Right lobe of liver (tissue), 6 donors: ENCODE results near the gene TNS3. TPM values are rescaled to one million over a fixed set of nuclear protein-coding genes. Genes with fewer than 3 reads are reported as not detected.
A peak's percentile ranks its signal among the peaks of the same experiment; 100 is the strongest.

Experiments used
- ATAC-seq, 4 donors: fragments of 200-7000 bp; cut with Tn5 transposase; one replicate each; pipeline ENCODE4 v1.9.1; 2020; ENCODE audit warnings: mild to moderate bottlenecking in 4 of 4, moderate library complexity in 4 of 4
- DNase-seq, 3 donors: peaks; one replicate each; pipeline ENCODE4 v3.0.0-alpha.2; 2020
- H3K27ac ChIP-seq, 3 donors: fragments of 200-600 bp; one replicate each; pipeline ENCODE4 v1.8.0; 2022
- H3K27me3 ChIP-seq, 2 donors: fragments of 200-600 bp; one replicate each; pipeline ENCODE4 v1.8.0; 2022
- H3K36me3 ChIP-seq, 4 donors: fragments of 200-600 bp; sonication (generic) in 1 of 4; one replicate each; pipeline versions ENCODE4 v1.5.1 to v1.8.0; 2017 to 2022; ENCODE audit warnings: control low read depth in 1 of 4
- H3K4me1 ChIP-seq, 4 donors: fragments of 200-600 bp; sonication (generic) in 1 of 4; one replicate each; pipeline versions ENCODE4 v1.5.1 to v1.8.0; 2017 to 2022; ENCODE audit warnings: control low read depth in 1 of 4
- H3K4me3 ChIP-seq, 3 donors: fragments of 200-600 bp; one replicate each; pipeline ENCODE4 v1.8.0; 2022
- H3K9me3 ChIP-seq, 4 donors: fragments of 200-600 bp; sonication (generic) in 1 of 4; one replicate each; pipeline versions ENCODE4 v1.5.1 to v1.8.0; 2017 to 2022; ENCODE audit warnings: control low read depth in 1 of 4
- POLR2A ChIP-seq: fragments of 450-650 bp; IDR thresholded peaks from one replicate; pipeline ENCODE4 v1.6.1; 2017; ENCODE audit warnings: antibody characterized with exemption, mild to moderate bottlenecking
- WGBS: methylation state at CpG from one replicate; pipeline ENCODE4 v1.1.6; 2018; ENCODE audit warnings: low coverage, low lambda C conversion rate; ENCODE audit not compliant: insufficient coverage; ENCODE audit errors: missing lambda C conversion rate; 5-methylcytosine and 5-hydroxymethylcytosine counted together
- intact Hi-C, 2 donors: fragments of 100-400 bp; cut with DNase I; formaldehyde crosslinking; loops; one replicate each; pipeline versions ENCODE4 v1.11.2 to v1.14.1; 2022
- total RNA-seq, 6 experiments: library from RNA; depleted of rRNA in 2 of 6; stranded (reverse); fragments of >200 nt in 2 of 6; fragmentation: NEBNext Ultra II Directional in 3 of 6; extraction: Animal tissue kit (Norgen Biotek cat#: 25700) in 3 of 6; gene quantifications; one replicate each; pipeline versions ENCODE4 v1.1.0 to v1.2.4, GENCODE V29; 2016 to 2023
- TF ChIP-seq, protein P1 (sequence below), 4 donors: fragments of 200-600 bp in 3 of 4; fragments of 450-650 bp in 1 of 4; IDR thresholded peaks; one replicate each; pipeline versions ENCODE4 v1.5.1 to v1.8.0; 2016 to 2022; ENCODE audit warnings: antibody characterized with exemption in 4 of 4, mild to moderate bottlenecking in 2 of 4
- donor health status: DM: no; HTN: yes; CAD: no.
- donor health status: DM: no; HTN: no; CAD: no.
- donor health status: DM: no; HTN: no; CAD: no.
- donor health status: DM: no; HTN: yes; CAD: no.
- donor health status: DM: no; HTN: yes; CAD: no.

The TNS3 gene
- total RNA-seq, 6 experiments from 2014 or later, result 51.2 to 95.0 (median 58.4) TPM

GRCh38 chr7:47551668-47552440 lies 30.1 kb downstream of the TNS3 start:
- 81% methylated on average over 12 of the region's 12 CpGs for WGBS
- no peak for TF ChIP-seq POLR2A
- TF ChIP-seq, protein P1, sequence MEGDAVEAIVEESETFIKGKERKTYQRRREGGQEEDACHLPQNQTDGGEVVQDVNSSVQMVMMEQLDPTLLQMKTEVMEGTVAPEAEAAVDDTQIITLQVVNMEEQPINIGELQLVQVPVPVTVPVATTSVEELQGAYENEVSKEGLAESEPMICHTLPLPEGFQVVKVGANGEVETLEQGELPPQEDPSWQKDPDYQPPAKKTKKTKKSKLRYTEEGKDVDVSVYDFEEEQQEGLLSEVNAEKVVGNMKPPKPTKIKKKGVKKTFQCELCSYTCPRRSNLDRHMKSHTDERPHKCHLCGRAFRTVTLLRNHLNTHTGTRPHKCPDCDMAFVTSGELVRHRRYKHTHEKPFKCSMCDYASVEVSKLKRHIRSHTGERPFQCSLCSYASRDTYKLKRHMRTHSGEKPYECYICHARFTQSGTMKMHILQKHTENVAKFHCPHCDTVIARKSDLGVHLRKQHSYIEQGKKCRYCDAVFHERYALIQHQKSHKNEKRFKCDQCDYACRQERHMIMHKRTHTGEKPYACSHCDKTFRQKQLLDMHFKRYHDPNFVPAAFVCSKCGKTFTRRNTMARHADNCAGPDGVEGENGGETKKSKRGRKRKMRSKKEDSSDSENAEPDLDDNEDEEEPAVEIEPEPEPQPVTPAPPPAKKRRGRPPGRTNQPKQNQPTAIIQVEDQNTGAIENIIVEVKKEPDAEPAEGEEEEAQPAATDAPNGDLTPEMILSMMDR (IDR thresholded peaks at IDR 0.05), result no peak
- ATAC-seq (peak in 2 of 4 donors; percentile 7 to 26), DNase-seq (no peak)
- Histone ChIP-seq H3K27me3 (no peaks in the 10 kb centered on the region), H3K36me3 (no peaks in the 10 kb centered on the region), H3K9me3 (no peaks in the 10 kb centered on the region), H3K4me1 (no peaks in the 10 kb centered on the region), H3K27ac (no peak overlapping the region), H3K4me3 (no peak overlapping the region)
- intact Hi-C loops, result no loop called here

DNA sequence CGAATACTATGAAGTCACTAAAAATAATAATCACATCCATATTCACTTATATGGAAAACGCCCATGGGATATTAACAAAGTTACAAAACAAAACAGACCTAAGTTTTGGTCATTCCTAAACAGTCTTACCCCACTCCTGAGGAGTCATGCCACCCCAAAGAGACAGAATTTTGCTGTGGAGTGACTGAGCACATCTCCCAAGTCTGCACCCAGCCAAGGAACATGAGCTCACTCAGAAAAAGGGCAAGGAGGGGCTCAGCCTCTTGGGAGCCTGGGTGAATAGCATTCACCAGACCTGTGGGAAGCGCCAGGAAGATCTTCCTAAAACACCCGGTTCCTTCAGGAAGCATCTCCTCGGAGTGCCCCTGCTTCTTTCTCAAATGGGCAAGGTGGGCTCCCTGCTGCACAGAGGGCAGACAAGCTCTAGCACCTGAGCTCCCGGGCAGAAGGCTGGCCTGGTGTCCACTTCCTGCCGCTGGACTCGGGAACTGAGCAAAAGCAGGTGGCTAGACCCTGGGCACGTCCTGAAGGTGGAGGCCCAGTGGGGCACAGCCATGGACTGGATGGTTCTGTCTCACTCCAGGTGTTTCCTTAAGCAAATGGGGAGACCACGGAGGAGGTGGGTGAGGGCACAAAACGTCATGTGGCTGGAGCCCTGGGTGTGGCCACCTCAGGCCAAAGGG lies 31.0 kb downstream of the TNS3 start:
- Histone ChIP-seq H3K4me3 (no peak overlapping the region), H3K9me3 (no peaks in the 10 kb centered on the region), H3K4me1 (no peaks in the 10 kb centered on the region), H3K27ac (no peak overlapping the region), H3K36me3 (peaks cover 0 to 5% (median 0%) of the 10 kb centered on the region in 4 donors), H3K27me3 (no peaks in the 10 kb centered on the region)
- intact Hi-C loops, result no loop called here
- WGBS, result 86% methylated on average over 10 of the region's 11 CpGs
- DNase-seq, result no peak
- ATAC-seq, result no peak
- TF ChIP-seq POLR2A, result no peak
- TF ChIP-seq, protein P1 (IDR thresholded peaks at IDR 0.05), result no peak

DNA sequence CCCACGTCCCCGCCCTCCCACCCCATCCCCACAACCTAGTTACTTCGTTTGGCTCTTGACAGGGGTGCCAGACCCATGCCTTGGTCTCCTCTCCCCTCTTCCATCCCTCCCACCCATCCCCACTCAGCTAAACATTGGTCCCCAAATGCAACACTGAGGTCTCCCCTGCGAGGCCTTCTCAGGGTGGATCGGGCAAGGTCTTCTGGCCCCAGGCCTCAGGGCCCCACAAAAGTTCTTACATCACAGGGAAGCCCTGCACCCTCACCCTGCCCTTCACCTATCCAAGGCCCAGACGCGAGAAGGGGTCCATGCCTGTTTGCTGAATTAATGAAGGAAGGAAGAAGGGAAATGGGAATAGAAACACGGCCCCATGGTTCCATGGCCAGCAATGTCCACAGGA lies 32.0 kb downstream of the TNS3 start:
- DNase-seq, result no peak
- Histone ChIP-seq H3K4me1 (no peaks in the 10 kb centered on the region), H3K36me3 (peaks cover 0 to 6% (median 0%) of the 10 kb centered on the region in 4 donors), H3K9me3 (no peaks in the 10 kb centered on the region), H3K27ac (no peak overlapping the region), H3K27me3 (no peaks in the 10 kb centered on the region), H3K4me3 (no peak overlapping the region)
- TF ChIP-seq, protein P1 (IDR thresholded peaks at IDR 0.05), result no peak
- TF ChIP-seq POLR2A, result no peak
- no peak for ATAC-seq
- intact Hi-C loops, result no loop called here
- 90% methylated on average over 4 of the region's 8 CpGs for WGBS

- H3K4me1 ChIP-seq, result no peaks in the 10 kb centered on the region
- ATAC-seq, result no peak
- TF ChIP-seq, protein P1 (IDR thresholded peaks at IDR 0.05), result no peak
- no peak for TF ChIP-seq POLR2A
- no peak overlapping the region for H3K4me3 ChIP-seq
- no peaks in the 10 kb centered on the region for H3K27me3 ChIP-seq
- peaks cover 0 to 6% (median 0%) of the 10 kb centered on the region in 4 donors for H3K36me3 ChIP-seq
- no peak overlapping the region for H3K27ac ChIP-seq
- no peaks in the 10 kb centered on the region for H3K9me3 ChIP-seq
- WGBS, result 100% methylated on average over 1 of the region's 6 CpGs
- no peak for DNase-seq
- intact Hi-C loops, result no loop called here
Measured at GRCh38 chr7:47549397-47549796, 32.5 kb downstream of the TNS3 start.
